Upper lobe of right lung (tissue), 1 donor: Measurements from ENCODE around the gene RASAL2. TPM values are rescaled to one million over a fixed set of nuclear protein-coding genes. Genes with fewer than 3 reads are reported as not detected.

Experiments used
- ATAC-seq: fragments of 200-7000 bp; cut with Tn5 transposase; one replicate; pipeline ENCODE4 v1.9.1; 2020; ENCODE audit warnings: mild to moderate bottlenecking, moderate library complexity
- DNase-seq: peaks from one replicate; pipeline ENCODE4 v3.0.0-alpha.2; 2020
- H3K27ac ChIP-seq: fragments of 200-600 bp; one replicate; pipeline ENCODE4 v1.8.0; 2022
- H3K27me3 ChIP-seq: fragments of 200-600 bp; one replicate; pipeline ENCODE4 v1.8.0; 2022; ENCODE audit warnings: mild to moderate bottlenecking
- H3K36me3 ChIP-seq: fragments of 200-600 bp; one replicate; pipeline ENCODE4 v1.8.0; 2022
- H3K4me1 ChIP-seq: fragments of 200-600 bp; one replicate; pipeline ENCODE4 v1.8.0; 2022
- H3K4me3 ChIP-seq: fragments of 200-600 bp; one replicate; pipeline ENCODE4 v1.8.0; 2022; ENCODE audit warnings: mild to moderate bottlenecking
- H3K9me3 ChIP-seq: fragments of 200-600 bp; one replicate; pipeline ENCODE4 v1.8.0; 2022
- intact Hi-C: fragments of 100-400 bp; cut with DNase I; formaldehyde crosslinking; loops from one replicate; pipeline ENCODE4 v1.11.0; 2022
- total RNA-seq: library from RNA; stranded (reverse); fragmentation: NEBNext Ultra II Directional; extraction: Animal tissue kit (Norgen Biotek cat#: 25700); gene quantifications from one replicate; pipeline ENCODE4 v1.2.1, GENCODE V29; 2021
- TF ChIP-seq, protein P1 (sequence below): fragments of 200-600 bp; IDR thresholded peaks from one replicate; pipeline ENCODE4 v1.8.0; 2022; ENCODE audit warnings: antibody characterized with exemption
- donor health status: DM: no; HTN: yes; CAD: no; lungs with severe emphysema.

The RASAL2 gene
- total RNA-seq, 1 donor from 2014 or later: 39.4 TPM

DNA sequence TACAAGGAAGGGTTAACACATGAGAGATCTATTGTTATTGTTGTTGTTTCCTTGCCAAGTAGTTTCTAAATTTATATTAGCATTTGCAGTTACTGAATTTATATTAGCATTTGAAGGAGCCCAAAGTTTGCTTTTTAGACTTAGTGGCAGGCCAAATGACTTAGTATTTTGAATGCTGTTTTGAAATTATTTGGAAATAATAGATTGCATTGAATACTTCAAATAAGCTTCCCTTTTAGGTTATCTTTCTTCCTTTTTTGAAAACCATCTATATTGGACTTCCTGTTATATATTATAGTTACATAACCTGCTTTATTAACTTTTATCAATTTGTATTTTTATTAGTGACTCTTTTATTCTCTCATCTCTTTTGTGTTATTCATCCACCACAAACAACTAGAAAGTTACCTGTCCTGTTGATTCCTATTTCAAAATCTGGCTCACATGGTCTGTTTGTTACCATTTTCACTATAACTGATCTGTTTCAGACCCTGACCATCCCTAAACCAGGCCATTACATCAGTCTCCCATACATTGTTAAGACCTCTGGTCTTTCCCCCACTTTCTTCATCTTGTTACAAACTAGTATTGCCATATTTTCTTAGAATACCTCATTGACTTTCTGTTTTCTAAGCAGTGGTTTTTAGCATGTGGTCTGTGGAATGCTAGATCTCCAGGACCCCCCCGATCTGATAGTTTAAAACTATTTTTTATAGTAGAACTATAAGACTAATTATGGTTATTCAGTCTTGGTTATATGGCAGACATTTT is 185.2 kb downstream of the RASAL2 start:
- H3K9me3 ChIP-seq: no peaks in the 10 kb centered on the region
- H3K27ac ChIP-seq: peak overlapping the region; percentile 24
- peaks cover 25% of the 10 kb centered on the region for H3K4me1 ChIP-seq
- H3K27me3 ChIP-seq: no peaks in the 10 kb centered on the region
- TF ChIP-seq, protein P1, sequence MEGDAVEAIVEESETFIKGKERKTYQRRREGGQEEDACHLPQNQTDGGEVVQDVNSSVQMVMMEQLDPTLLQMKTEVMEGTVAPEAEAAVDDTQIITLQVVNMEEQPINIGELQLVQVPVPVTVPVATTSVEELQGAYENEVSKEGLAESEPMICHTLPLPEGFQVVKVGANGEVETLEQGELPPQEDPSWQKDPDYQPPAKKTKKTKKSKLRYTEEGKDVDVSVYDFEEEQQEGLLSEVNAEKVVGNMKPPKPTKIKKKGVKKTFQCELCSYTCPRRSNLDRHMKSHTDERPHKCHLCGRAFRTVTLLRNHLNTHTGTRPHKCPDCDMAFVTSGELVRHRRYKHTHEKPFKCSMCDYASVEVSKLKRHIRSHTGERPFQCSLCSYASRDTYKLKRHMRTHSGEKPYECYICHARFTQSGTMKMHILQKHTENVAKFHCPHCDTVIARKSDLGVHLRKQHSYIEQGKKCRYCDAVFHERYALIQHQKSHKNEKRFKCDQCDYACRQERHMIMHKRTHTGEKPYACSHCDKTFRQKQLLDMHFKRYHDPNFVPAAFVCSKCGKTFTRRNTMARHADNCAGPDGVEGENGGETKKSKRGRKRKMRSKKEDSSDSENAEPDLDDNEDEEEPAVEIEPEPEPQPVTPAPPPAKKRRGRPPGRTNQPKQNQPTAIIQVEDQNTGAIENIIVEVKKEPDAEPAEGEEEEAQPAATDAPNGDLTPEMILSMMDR: no peak
- H3K4me3 ChIP-seq: no peak overlapping the region
- no peaks in the 10 kb centered on the region for H3K36me3 ChIP-seq
- DNase-seq: no peak
- ATAC-seq: no peak
- intact Hi-C loops: no loop called here

DNA sequence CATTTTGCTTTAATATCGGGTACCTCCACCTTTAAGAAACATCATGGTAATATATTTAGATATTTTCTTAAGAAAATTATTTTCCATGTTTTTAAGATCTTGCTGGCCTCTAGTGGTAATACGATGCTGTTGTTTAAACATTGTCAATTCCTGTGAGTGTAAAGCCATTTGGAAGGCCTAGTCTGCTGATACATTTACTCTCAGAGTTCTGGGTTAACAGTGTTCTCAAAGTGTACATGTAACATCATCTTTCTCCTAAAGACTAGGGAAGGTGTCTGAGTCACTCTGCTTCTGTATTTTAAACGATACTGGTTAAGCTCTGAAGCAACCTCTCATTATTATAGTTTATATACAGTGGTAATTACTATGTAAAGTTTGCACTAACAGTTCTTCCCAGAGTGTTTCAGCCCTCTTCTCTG is 189.1 kb downstream of the RASAL2 start:
- TF ChIP-seq, protein P1: peak; percentile 51

DNA sequence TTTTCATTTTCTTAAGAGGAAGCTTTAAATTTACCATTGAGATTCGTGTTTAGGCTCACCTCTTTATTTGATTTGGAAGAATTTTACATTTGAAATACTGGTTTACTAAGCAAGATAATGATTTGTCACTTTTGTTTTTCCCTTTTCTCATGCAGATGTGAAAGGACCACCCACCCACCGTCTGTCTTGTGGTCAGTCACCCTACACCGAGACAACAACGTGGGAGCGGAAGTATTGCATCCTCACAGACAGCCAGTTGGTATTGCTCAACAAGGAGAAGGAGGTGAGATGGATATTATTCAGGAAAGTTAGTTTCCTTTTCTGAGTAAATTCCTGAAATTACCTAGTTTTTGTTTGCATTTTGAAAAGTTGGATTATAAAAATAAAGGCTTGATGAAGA is 189.5 kb downstream of the RASAL2 start:
- no peaks in the 10 kb centered on the region for H3K36me3 ChIP-seq
- ATAC-seq: peak; percentile 76
- H3K27me3 ChIP-seq: no peaks in the 10 kb centered on the region
- H3K4me3 ChIP-seq: no peak overlapping the region
- H3K27ac ChIP-seq: no peak overlapping the region
- TF ChIP-seq, protein P1: no peak
- peaks cover 29% of the 10 kb centered on the region for H3K4me1 ChIP-seq
- no peaks in the 10 kb centered on the region for H3K9me3 ChIP-seq
- intact Hi-C loops: no loop called here
- DNase-seq: peak; percentile 65

More for the DNA sequence above, 189.1 kb downstream of the RASAL2 start:
- Histone ChIP-seq H3K27me3 (no peaks in the 10 kb centered on the region), H3K4me1 (peaks cover 30% of the 10 kb centered on the region), H3K9me3 (no peaks in the 10 kb centered on the region), H3K27ac (no peak overlapping the region), H3K36me3 (no peaks in the 10 kb centered on the region), H3K4me3 (no peak overlapping the region)
- peak; percentile 72 for ATAC-seq
- intact Hi-C loops: no loop called here
- no peak for DNase-seq

DNA sequence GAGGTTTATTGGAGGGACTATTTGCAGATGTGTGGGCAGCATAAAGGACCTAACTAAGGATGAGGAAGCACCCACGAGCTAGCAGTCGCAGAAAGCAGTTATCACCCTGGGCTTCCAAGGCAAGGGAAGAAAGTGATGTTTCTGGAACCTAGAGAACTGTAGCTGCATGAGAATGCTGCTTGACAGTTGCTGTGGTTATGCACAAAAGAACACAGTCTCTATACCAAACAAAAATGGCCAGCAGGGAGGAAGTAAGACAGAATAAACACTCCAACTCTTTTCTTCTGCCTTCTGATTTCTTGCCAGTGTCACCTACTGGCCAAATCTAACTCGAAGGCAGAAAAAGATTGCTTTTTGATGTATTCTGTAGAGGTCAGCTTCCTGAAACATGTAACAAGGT is 190.2 kb downstream of the RASAL2 start:
- peak; percentile 55 for ATAC-seq
- H3K9me3 ChIP-seq: no peaks in the 10 kb centered on the region
- H3K4me3 ChIP-seq: no peak overlapping the region
- H3K36me3 ChIP-seq: no peaks in the 10 kb centered on the region
- H3K27ac ChIP-seq: peak overlapping the region; percentile 33
- intact Hi-C loops: no loop called here
- no peak for DNase-seq
- H3K27me3 ChIP-seq: no peaks in the 10 kb centered on the region
- TF ChIP-seq, protein P1: no peak
- H3K4me1 ChIP-seq: peaks cover 22% of the 10 kb centered on the region

DNA sequence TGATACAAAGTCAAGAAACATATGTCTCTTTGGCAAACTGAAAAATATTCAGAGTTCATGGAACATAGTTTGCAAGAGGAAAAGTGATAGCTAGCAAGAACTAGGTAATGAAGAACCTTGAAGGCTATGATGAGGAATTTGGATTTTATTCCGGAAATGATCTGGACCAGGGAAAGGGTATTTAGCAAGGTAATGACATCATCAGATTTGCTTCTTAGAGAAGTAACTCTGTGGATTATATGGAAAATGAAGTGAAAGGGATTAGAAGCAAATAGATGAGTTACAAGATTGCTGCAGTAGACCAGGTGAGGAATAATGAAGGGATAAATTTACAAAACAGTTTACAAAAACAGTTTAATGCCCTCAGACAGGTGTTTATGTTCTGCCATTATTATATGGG is 197.3 kb downstream of the RASAL2 start:
- intact Hi-C loops: no loop called here
- Histone ChIP-seq H3K4me1 (no peaks in the 10 kb centered on the region), H3K27ac (no peak overlapping the region), H3K27me3 (no peaks in the 10 kb centered on the region), H3K4me3 (no peak overlapping the region), H3K36me3 (no peaks in the 10 kb centered on the region), H3K9me3 (no peaks in the 10 kb centered on the region)
- TF ChIP-seq, protein P1: no peak
- ATAC-seq (no peak), DNase-seq (no peak)
